GM18517 (cell line): Measurements from ENCODE around the gene LRP10.
A peak's percentile ranks its signal among the peaks of the same experiment; 100 is the strongest.

Experiments used
- ATAC-seq: cut with Tn5 transposase; IDR thresholded peaks from one replicate; pipeline ENCODE4 v1.9.1; 2021; ENCODE audit warnings: mild to moderate bottlenecking, moderate library complexity; ENCODE audit not compliant: unreplicated experiment

Gene LRP10

DNA sequence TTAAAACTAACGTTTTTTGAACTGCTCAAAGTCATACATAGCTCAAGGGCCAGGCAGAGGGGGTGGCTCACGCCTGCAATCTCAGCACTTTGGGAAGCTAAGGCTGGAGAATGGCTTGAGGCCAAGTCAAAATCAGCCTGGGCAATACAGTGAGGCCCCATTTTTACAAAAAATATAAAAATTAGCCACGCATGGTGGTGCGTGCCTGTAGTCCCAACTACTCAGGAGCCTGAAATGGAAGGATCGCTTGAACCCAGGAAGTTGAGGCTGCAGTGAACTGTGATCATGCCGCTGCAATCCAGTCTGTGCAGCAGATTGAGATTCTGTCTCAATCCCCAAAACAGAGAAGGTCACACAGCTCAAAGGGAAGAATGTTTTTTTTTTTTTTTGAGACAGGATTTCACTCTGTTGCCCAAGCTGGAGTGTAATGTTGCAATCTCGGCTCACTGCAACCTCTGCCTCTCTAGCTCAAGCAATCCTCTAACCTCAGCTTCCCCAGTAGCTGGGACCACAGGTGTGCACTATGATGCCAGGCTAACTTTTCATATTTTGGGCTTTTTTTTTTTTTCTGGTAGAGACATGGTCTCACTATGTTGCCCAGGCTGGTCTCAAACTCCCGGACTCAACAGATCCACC, 44.5 kb downstream of the LRP10 start:
- no peak for ATAC-seq

DNA sequence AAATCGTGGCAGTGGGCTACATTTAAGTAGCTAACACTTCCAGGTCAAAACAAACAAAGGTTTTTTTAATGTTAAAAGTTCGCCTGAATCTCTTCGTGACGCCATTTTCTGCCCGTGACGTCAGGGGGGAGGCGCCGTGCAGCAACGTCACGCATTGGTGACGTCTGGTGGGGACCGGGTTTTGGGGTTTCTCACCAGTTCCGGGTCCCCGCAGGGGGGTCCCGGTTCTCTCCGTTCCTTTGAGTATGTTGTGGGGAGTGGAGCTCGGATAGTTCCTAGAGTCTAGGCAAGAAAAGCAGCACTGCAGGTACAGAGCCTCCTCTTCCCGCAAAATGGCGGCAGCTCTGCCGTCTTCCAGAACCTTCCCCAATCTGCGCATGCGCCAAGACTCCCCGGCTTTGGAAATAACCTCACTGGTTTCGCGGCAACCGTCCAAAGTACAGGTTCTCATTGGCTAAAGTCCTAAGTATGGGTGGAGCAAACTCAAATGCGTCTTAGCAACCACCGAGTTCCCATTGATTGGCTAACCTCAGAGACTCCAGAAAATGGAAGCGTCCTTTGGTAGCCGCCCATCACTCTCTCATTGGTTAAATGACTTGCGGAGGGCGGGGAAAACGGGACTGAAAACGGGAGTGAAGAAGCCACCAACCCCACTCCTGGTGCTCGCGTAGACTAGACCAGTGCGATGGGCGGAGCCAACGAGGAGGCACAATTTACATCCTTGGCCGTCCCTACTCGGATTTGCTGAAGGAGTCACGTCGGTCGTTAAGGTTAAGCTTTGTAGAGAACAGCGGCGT, 47.5 kb downstream of the LRP10 start, which contains the start of gene RBM23:
Gene RBM23 (minus strand): TSS at position 346 of the 797 bp plus-strand sequence.
- ATAC-seq: peak; percentile 94

DNA sequence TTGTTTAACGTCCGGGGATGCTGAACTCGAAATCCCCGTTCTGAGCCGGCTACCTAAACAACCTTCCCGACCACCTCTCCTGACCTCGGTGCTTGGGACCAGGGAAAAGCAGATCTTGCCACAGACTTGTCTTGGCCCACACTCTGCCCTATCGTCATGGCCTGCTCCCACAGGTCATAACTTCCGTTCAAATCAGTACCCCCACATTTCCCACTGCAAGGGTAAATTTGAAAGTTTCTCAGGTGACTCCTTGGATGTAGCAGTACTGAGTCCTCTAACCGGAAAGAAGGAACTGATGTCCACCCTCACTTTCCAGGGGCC, 48.0 kb downstream of the LRP10 start:
- peak; percentile 14 for ATAC-seq

DNA sequence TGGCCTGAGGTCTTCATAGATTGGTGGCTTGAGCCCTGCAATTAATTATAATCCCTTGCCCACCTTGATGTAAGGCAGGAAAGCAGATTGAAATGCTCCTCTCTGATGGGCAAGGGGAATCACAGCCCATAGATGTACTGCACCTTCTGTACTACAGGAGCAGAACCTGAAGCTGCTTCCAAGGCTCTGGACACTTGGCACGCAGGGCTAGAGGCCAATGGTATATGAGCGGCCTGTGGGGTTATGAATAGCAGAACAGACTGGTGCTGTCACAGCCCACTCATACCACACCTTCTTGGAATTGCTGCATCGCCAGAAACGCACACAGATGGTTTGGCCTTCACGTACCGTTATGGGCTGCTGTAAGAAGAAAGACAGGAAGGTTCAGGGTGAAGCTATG, 49.2 kb downstream of the LRP10 start:
- no peak for ATAC-seq

DNA sequence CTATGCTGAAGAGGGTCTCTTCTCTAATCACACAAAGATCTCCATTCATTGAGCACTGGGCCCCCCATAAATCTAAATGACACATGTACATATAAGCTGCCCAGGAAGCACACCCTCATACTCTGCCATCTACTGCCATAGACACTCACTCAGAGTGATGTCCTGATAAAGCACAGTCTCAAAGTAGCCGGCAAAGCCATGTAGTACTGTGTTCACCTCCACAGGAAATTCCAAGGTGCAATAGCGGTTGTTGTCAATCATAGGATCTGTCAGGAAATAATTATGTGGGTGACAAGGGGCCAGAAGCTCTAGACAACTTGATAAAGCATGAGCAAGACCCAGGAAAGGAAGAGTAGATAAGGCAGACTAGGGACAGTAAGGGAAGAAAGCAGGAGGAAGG, 50.8 kb downstream of the LRP10 start:
- ATAC-seq: no peak

DNA sequence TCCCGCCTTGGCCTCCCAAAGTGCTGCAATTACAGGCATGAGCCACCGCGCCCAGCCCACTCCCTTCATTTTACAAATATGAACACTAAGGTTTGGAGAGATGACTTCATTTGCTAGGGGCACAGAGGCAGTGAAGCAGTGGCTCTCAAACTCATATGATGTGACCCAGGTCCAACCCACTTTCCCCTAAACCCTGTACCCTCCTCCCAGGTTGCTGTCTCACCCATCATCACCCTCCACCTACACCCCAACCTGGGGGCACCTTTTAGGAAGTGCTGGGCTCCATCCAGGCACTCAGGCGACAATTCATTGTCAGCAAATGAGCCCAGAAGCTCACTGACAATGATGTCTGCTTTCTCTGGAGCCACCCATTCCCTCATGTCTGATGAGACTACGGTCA, 52.2 kb downstream of the LRP10 start:
- ATAC-seq: no peak

DNA sequence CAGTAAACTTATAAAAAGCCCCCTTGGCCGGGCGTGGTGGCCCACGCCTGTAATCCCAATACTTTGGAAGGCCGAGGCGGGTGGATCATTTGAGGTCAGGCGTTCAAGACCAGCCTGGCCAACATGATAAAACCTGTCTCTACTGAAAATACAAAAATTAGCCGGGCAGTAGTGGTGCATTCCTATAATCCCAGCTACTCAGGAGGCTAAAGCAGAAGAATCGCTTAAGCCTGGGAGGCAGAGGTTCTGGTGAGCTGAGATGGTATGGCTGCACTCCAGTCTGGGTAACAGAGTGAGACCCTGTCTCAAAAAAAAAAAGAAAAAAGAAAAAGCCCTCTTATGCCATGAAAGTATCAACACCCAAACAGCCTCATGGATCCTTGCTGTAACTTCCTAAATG, 54.0 kb downstream of the LRP10 start:
- no peak for ATAC-seq

DNA sequence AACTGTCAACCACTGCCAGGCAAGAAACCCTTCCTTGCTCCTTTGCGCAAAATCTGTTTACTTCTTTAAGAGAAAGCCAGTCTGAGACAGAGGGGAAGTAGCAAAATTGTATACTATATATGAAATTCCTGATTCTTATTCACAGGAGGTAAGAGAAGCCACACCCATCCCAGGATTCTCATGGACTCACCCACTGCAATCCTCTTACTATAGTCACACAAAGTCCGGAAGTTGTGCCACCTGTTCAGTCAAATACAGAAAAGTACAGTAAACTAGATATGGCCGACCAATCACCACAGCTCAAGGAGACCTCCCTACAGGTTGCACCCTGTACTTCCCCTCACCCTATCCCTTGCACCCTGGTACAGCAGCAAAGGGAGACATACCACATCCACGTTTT, 54.8 kb downstream of the LRP10 start:
- no peak for ATAC-seq

DNA sequence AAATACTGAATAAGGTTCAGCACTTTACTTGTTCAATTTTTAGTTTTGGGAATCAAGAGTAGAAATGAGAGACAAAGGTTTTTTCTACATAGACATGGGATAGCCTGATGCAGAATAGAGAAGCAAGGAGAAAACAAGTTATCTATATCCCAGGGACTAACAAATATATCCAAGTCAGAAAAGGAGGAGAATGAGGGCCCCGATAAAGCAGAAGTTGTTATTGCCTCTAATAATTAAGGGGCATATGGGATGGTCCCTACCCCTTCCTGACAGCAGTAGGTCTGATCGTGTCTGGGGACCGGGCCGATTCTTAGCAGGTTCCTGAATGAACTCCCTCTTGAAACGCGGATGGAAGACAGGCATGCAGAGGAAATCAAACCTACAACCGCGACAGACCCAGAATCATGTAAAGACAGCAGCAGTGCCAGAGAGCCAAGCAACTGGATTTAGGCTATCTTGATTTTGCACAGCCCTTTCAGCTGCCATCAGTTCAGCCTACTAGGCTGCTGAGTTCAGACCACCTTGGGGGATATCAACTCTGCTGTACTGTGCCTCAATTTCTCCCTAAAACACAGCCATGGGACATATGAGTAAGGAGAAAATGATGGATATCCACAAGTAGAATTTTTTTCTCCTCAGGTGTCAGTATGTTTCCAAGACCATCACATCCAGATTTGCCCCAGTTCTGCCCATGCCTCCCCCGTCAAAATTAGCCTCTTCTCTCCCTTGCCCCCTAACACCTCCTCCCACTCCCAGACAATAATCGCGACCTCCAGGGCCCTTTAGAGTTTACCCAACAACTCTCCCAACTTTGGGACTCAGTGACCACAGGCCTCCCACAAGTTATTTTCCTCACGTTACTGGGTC, 56.9 kb downstream of the LRP10 start:
- ATAC-seq: no peak

DNA sequence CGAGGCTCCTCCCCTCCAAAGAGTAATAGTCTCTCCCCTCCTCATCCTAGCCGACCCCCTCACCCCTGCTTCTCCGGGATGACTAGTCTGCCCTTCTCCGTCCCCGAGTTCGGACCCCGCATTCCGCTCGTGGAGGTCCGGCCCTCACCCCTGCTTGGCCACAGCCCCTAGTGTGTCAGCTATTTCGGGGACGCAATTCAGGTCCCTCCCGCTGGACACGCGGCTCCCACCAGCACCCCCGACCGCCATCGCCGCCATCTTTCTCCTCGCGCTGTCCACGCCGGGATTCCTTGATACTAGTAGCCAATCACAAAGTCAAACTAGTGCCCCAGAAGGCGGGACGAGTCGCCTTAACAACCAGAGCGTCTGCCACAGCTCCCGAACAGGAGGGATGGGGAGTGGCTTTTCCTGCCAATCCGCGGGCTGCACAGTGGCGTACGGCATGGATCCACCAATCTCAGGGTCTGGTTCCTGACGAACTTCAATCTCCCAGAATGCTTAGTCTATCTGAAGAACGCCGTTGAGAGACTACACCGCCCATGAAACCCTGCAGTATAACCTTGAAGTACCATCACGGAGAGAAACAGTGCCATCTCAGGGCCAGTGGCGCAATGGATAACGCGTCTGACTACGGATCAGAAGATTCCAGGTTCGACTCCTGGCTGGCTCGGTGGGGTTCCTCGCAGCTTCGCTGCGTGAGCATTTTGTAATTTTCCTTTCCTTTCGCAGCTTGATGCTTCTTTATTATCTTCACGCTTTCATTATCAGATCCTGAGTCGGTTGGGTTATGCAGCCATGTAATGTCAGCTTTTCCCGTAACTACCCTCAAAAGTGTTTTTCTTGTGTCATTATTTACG, 57.8 kb downstream of the LRP10 start, which contains the start of gene PRMT5:
Gene PRMT5 (minus strand): TSS at position 273 of the 857 bp plus-strand sequence. CDS start 15 bp downstream, at position 258.
- ATAC-seq: peak; percentile 92

DNA sequence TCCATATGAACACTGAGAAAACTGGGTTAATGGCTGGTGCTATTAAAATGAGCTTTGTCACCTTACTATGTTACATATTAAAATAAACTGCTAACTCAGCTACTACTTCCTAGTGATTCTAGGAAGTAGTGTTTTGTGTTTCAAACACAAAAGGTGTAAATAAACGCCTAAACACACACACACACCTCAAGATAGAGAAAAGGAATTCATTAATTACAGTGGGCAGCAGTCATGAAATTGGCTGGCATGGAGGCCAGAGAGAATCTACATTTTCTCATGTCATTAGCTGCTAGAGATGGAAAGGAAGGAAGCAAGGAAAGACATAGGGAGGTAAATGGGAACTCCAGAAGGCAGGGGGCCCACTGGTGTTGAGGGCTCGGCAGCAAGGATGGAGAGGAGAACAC, 58.4 kb downstream of the LRP10 start:
- no peak for ATAC-seq
